GM12873 (cell line): ENCODE data around the gene CNNM2.

ENCODE experiments used
- TF ChIP-seq, protein P1 (sequence below): IDR thresholded peaks from 2 replicates; pipeline ENCODE4 v1.5.1; 2012; ENCODE audit warnings: low read depth, mild to moderate bottlenecking, moderate library complexity, low read length, control low read depth; ENCODE audit not compliant: insufficient read depth; ENCODE audit errors: missing control alignments

The CNNM2 gene

DNA sequence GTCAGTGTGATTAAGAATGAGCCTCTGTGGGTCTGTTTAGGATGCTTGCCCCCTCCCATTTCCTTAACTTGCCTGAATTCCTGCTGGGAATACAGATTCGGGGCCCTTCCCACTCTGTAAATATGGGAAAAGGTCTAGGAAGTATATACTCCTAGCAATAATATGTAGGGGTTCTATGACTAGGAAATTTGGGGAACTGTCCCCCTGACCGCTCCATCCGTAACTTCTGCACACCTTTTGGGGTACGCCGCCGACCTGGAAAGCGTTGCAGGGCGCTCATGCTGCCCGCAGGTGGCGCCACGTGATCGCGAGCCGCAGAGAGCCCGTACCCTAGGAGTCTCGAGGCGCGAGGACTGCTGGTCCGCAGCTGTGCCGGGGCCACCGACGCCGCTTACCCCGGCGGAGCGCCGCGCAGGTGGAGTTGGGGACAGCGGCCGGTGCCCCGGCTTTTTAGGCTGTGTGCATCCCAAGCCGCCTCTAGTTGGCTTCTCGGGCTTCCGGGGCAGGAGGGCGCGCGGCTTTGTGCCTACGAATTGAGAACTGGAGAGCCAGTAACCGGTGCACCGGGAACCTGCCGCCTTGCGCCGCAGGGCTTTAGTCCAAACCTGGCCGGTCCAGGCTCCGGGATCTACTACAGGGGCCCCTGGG is 656 bp upstream of the CNNM2 start:
- TF ChIP-seq, protein P1, sequence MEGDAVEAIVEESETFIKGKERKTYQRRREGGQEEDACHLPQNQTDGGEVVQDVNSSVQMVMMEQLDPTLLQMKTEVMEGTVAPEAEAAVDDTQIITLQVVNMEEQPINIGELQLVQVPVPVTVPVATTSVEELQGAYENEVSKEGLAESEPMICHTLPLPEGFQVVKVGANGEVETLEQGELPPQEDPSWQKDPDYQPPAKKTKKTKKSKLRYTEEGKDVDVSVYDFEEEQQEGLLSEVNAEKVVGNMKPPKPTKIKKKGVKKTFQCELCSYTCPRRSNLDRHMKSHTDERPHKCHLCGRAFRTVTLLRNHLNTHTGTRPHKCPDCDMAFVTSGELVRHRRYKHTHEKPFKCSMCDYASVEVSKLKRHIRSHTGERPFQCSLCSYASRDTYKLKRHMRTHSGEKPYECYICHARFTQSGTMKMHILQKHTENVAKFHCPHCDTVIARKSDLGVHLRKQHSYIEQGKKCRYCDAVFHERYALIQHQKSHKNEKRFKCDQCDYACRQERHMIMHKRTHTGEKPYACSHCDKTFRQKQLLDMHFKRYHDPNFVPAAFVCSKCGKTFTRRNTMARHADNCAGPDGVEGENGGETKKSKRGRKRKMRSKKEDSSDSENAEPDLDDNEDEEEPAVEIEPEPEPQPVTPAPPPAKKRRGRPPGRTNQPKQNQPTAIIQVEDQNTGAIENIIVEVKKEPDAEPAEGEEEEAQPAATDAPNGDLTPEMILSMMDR, result peak; percentile 94

DNA sequence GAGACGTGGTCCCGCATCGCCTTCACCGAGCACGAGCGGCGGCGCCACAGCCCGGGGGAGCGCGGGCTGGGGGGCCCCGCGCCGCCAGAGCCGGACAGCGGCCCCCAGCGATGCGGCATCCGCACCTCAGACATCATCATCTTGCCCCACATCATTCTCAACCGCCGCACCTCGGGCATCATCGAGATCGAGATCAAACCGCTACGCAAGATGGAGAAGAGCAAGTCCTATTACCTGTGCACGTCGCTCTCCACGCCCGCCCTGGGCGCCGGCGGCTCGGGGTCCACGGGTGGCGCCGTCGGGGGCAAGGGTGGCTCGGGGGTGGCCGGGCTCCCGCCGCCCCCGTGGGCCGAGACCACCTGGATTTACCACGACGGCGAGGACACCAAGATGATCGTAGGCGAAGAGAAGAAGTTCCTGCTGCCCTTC is 737 bp downstream of the CNNM2 start:
- TF ChIP-seq, protein P1, result peak; percentile 10

DNA sequence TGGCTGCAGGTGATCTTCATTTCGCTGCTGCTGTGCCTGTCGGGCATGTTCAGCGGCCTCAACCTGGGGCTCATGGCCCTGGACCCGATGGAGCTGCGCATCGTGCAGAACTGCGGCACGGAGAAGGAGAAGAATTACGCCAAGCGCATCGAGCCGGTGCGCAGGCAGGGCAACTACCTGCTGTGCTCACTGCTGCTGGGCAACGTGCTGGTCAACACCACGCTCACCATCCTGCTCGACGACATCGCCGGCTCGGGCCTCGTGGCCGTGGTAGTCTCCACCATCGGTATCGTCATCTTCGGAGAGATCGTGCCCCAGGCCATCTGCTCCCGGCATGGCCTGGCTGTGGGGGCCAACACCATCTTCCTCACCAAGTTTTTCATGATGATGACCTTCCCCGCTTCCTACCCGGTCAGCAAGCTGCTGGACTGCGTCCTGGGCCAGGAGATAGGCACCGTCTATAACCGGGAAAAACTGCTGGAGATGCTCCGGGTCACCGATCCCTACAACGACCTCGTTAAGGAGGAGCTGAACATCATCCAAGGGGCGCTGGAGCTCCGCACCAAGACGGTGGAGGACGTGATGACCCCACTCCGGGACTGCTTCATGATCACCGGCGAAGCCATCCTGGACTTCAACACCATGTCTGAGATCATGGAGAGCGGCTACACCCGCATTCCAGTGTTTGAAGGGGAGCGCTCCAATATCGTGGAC is 1.3 kb downstream of the CNNM2 start:
- TF ChIP-seq, protein P1, result no peak

DNA sequence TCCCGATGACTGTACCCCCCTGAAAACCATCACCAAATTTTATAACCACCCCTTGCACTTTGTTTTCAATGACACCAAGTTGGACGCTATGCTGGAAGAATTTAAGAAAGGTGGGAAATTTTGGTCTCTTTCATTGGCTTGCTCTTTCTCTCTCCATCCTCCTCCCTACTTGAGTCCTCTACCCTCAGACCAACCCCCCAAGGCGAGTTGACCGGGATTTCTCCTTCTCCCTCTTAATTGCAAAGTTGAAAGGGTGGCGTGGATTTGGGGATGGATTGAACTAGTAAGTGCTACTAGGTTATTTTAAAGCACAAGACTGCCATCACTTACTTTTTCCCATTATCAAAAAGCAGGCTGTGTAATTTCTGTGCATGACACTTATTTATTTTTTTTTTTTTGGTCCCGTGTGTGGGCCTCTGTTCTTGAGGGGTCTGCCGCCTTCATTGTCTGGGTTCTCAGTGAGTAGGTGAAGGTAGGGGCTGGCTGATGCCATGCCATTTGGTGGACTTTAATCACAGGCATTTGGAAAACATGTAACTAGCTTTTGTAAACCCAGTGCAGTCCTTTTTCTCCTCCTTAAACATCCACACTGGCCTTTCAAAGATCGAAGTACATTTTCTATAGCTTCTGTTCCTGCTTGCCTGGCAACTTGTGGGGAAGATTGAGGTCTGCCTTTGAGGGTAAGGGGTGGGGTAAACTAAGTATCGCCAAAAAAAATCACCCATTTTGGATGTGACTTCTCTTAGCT is 2.1 kb downstream of the CNNM2 start:
- TF ChIP-seq, protein P1, result no peak

DNA sequence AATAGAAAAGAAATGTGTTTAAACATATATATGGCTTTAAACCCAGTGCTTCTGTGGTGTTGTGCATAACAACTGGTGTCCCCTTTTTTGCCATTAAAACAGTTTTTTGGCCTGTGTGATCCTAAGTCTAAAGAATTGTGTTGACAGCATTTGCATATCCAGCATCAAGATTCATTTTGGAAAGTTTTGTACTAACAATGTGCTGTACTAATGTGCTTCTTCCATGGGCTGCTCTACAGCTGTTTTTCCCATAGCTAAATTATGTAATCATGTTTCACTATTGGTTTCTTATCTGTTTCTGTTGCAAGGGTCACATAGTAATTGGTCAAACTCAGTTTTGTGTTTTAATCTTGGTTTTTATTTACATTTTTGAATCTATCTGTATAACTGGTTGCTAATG is 5.5 kb downstream of the CNNM2 start:
- TF ChIP-seq, protein P1, result no peak

DNA sequence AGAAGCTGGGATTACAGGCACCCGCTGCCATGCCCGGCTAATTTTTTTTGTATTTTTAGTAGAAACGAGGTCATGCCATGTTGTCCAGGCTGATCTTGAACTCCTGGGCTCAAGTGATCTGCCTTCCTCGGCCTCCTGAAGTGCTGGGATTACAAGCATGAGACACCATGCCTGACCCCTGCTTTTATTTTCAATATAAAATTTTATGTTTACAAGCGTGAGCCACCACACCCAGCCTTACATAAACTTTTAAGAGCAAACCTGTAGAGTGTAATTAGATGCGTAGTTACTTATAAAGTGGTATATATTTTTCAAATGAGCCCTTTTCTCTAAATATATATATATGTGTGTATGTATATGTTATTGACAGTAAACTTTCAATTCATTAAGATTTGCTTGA is 8.7 kb downstream of the CNNM2 start:
- TF ChIP-seq, protein P1, result no peak
